Keratinocyte (primary cell): ENCODE data around the gene RELCH. TPM values are rescaled to one million over a fixed set of nuclear protein-coding genes. Genes with fewer than 3 reads are reported as not detected.

ENCODE experiments used
- DNase-seq: peaks from one replicate; pipeline ENCODE4 v3.0.0-alpha.2; 2011; ENCODE audit warnings: low read depth, missing footprints, low spot score
- FAIRE-seq: peaks from 2 replicates; lab custom pipeline; 2011; peaks lifted over from hg19 to GRCh38; lab: Jason Lieb, UNC
- H2AFZ ChIP-seq: 2 replicates; pipeline ENCODE4 v1.6.0; 2012; ENCODE audit warnings: low read length, control low read depth, inconsistent platforms; ENCODE audit not compliant: control insufficient read depth
- H3K27ac ChIP-seq: 2 replicates; pipeline ENCODE4 v1.5.1; 2011; ENCODE audit warnings: low read length; ENCODE audit not compliant: control insufficient read depth, insufficient read depth
- H3K27me3 ChIP-seq: 3 replicates; pipeline ENCODE4 v1.6.0; 2011; ENCODE audit warnings: low read length; ENCODE audit not compliant: control insufficient read depth, insufficient read depth; ENCODE audit errors: extremely low read depth
- H3K36me3 ChIP-seq, 2 experiments: 2 replicates in 1 of 2; 3 replicates in 1 of 2; pipeline ENCODE4 v1.5.1; 2011; ENCODE audit warnings: low read length in 2 of 2, mild to moderate bottlenecking in 1 of 2; ENCODE audit not compliant: control insufficient read depth in 2 of 2, insufficient read depth in 2 of 2; ENCODE audit errors: extremely low read depth in 1 of 2
- H3K4me1 ChIP-seq: 3 replicates; pipeline ENCODE4 v1.5.1; 2011; ENCODE audit warnings: low read length; ENCODE audit not compliant: control insufficient read depth, insufficient read depth; ENCODE audit errors: extremely low read depth
- H3K4me2 ChIP-seq: 3 replicates; pipeline ENCODE4 v1.6.0; 2011; ENCODE audit warnings: low read depth, low read length; ENCODE audit not compliant: control insufficient read depth, insufficient read depth; ENCODE audit errors: extremely low read depth
- H3K4me3 ChIP-seq, 3 experiments: fragments of 200-600 bp in 1 of 3; sonication (generic) in 1 of 3; 2 replicates in 2 of 3; 3 replicates in 1 of 3; pipeline ENCODE4 v1.5.1; 2011 to 2016; ENCODE audit warnings: low read length in 3 of 3, mild to moderate bottlenecking in 3 of 3, control low read depth in 2 of 3, inconsistent platforms in 1 of 3, low read depth in 1 of 3, mixed read lengths in 1 of 3, mixed run types in 1 of 3, moderate library complexity in 1 of 3; ENCODE audit not compliant: control insufficient read depth in 2 of 3, insufficient read depth in 2 of 3; ENCODE audit errors: extremely low read depth in 1 of 3
- H3K79me2 ChIP-seq: 2 replicates; pipeline ENCODE4 v1.6.0; 2012; ENCODE audit warnings: low read length; ENCODE audit not compliant: control insufficient read depth, insufficient read depth
- H3K9ac ChIP-seq: 3 replicates; pipeline ENCODE4 v1.6.0; 2011; ENCODE audit warnings: low read length; ENCODE audit not compliant: control insufficient read depth, insufficient read depth; ENCODE audit errors: extremely low read depth
- H3K9me1 ChIP-seq: 3 replicates; pipeline ENCODE4 v1.6.0; 2011; ENCODE audit warnings: low read length; ENCODE audit not compliant: control insufficient read depth, insufficient read depth; ENCODE audit errors: extremely low read depth
- H3K9me3 ChIP-seq: 2 replicates; pipeline ENCODE4 v1.5.1; 2012; ENCODE audit warnings: low read depth, low read length; ENCODE audit not compliant: control insufficient read depth
- H4K20me1 ChIP-seq: 3 replicates; pipeline ENCODE4 v1.6.0; 2011; ENCODE audit warnings: low read length; ENCODE audit not compliant: control insufficient read depth, insufficient read depth; ENCODE audit errors: extremely low read depth
- CTCF ChIP-seq, 3 experiments: IDR thresholded peaks in 1 of 3; conservative IDR thresholded peaks in 1 of 3; optimal IDR thresholded peaks in 1 of 3; 2 replicates in 2 of 3; 3 replicates in 1 of 3; pipeline versions ENCODE3 to v1.5.1; 2011; ENCODE audit warnings: low read length in 3 of 3, mild to moderate bottlenecking in 3 of 3, moderate library complexity in 2 of 3, control low read depth in 1 of 3, inconsistent platforms in 1 of 3; ENCODE audit not compliant: insufficient read depth in 2 of 3; ENCODE audit errors: extremely low read depth in 1 of 3
- EZH2 ChIP-seq: IDR thresholded peaks from one replicate; pipeline ENCODE4 v1.6.1; 2012; ENCODE audit warnings: inconsistent platforms, mild to moderate bottlenecking, low read length, moderate library complexity
- dilution Hi-C: fragments of 300-500 bp; cut with MboI; formaldehyde crosslinking; loops from one replicate; pipeline ENCODE4 v1.7.0; 2020; ENCODE audit warnings: low sequenced_read_pairs; ENCODE audit not compliant: extremely low pct_ligation_motif_present
- polyA plus RNA-seq, 5 experiments: library from polyadenylated mRNA; depleted of rRNA in 3 of 5; stranded (reverse) in 3 of 5; stranded (forward) in 1 of 5; unstranded in 1 of 5; fragments of >200 nt; gene quantifications; 1 replicate in 1 of 5; 2 replicates in 3 of 5; 3 replicates in 1 of 5; pipeline versions ENCODE4 v1.2.1 to v1.2.3, GENCODE V29; 2011 to 2012; ENCODE audit warnings: missing spikeins in 2 of 5, low read depth in 1 of 5, low replicate concordance in 1 of 5

RELCH gene
- polyA plus RNA-seq, 1 donor (not counting 4 experiments of a cell fraction or from before 2014, with no cell fraction given), result 21.8 TPM

DNA sequence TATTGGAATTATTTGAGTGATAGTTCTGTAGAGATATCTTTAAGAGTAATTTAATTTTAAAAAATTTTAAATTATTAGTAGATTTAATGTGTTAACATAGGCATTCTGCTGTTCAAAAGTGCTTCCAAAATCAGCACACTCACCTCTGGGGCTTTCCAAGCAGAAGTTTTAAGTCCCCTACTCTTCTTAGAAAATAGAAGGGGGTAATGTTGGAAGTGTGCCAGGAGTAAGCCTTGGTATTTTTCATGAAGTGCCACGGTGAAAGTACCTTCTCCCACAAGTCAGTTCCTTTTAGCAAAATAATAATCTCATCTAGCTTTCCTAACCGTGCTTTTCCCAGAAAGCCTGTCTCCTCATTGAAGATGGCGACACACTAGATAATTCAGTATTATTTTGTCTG is 134.1 kb downstream of the RELCH start:
- H3K9me3 ChIP-seq, result no peaks in the 10 kb centered on the region
- H3K36me3 ChIP-seq, result no peaks in the 10 kb centered on the region
- H3K4me3 ChIP-seq, result no peak overlapping the region
- no peak overlapping the region for H2AFZ ChIP-seq
- dilution Hi-C loops, result no loop called here
- no peak overlapping the region for H3K27ac ChIP-seq
- peaks cover 39% of the 10 kb centered on the region for H3K27me3 ChIP-seq
- peaks cover 9% of the 10 kb centered on the region for H3K4me1 ChIP-seq
- no peaks in the 10 kb centered on the region for H4K20me1 ChIP-seq
- FAIRE-seq (no peak), DNase-seq (no peak)
- no peaks in the 10 kb centered on the region for H3K9me1 ChIP-seq
- no peak for TF ChIP-seq EZH2
- no peak for TF ChIP-seq CTCF (optimal IDR thresholded peaks at IDR 0.05 in 1 of 3, IDR thresholded peaks at IDR 0.05 in 1 of 3, conservative IDR thresholded peaks at IDR 0.05 in 1 of 3; ENCODE audit: extremely low read depth in 1 of 3, insufficient read depth in 2 of 3, low read length in 3 of 3)
- H3K79me2 ChIP-seq, result no peaks in the 10 kb centered on the region
- no peak overlapping the region for H3K9ac ChIP-seq
- no peak overlapping the region for H3K4me2 ChIP-seq

DNA sequence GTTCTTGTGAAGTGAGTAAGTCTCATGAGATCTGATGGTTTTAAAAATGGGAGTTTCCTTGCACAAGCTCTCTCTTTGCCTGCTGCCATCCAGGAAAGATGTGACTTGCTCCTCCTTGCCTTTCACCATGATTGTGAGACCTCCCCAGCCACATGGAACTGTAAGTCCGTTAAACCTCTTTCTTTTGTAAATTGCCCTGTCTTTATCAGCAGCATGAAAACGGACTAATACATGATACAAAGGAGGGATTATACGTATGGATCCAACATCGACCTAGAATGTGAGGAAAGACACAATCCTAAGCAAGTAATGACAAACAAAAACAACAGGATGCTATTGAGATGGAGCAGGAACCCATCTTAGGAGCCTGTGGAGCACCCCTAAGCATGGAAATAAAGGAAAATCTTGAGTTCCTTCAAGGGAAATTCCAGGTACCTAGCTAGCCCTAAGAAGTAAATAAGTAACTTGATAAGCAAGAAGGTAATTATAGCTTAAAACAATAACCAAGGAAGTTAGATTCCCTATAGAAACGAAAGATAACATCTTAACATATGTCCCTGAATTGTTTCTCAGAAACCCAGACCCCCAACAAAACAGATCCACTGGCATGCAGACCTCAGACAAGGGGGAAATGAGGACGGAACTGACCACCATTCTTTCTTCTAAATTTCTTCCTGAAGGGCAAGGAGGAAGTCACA is 136.6 kb downstream of the RELCH start:
- peak; percentile 0 for TF ChIP-seq EZH2
- no peak for TF ChIP-seq CTCF (optimal IDR thresholded peaks at IDR 0.05 in 1 of 3, IDR thresholded peaks at IDR 0.05 in 1 of 3, conservative IDR thresholded peaks at IDR 0.05 in 1 of 3; ENCODE audit: extremely low read depth in 1 of 3, insufficient read depth in 2 of 3, low read length in 3 of 3)
- no peak overlapping the region for H3K27ac ChIP-seq
- peaks cover 53% of the 10 kb centered on the region for H3K27me3 ChIP-seq
- H3K4me3 ChIP-seq, result no peak overlapping the region
- H3K9me3 ChIP-seq, result no peaks in the 10 kb centered on the region
- no peaks in the 10 kb centered on the region for H4K20me1 ChIP-seq
- no peaks in the 10 kb centered on the region for H3K36me3 ChIP-seq
- H2AFZ ChIP-seq, result no peak overlapping the region
- H3K79me2 ChIP-seq, result no peaks in the 10 kb centered on the region
- dilution Hi-C loops, result no loop called here
- peaks cover 13% of the 10 kb centered on the region for H3K4me1 ChIP-seq
- no peak overlapping the region for H3K9ac ChIP-seq
- no peak overlapping the region for H3K4me2 ChIP-seq
- H3K9me1 ChIP-seq, result no peaks in the 10 kb centered on the region
- DNase-seq (no peak), FAIRE-seq (no peak)
